Fibroblast of lung (primary cell): ENCODE results near the gene RETREG2. TPM values are rescaled to one million over a fixed set of nuclear protein-coding genes. Genes with fewer than 3 reads are reported as not detected.

ENCODE experiments used
- DNase-seq, 2 donors: peaks; one replicate each; pipeline versions ENCODE4 v3.0.0 to v3.0.0-alpha.2; 2010; ENCODE audit warnings: low read depth in 2 of 2
- H2AFZ ChIP-seq: 2 replicates; pipeline ENCODE4 v1.5.1; 2012; ENCODE audit warnings: low read length, control low read depth, inconsistent platforms
- H3K27ac ChIP-seq: 2 replicates; pipeline ENCODE4 v1.5.1; 2011; ENCODE audit warnings: low read length, control low read depth; ENCODE audit not compliant: insufficient read depth
- H3K27me3 ChIP-seq: 2 replicates; pipeline ENCODE4 v1.5.1; 2011; ENCODE audit warnings: mild to moderate bottlenecking, low read length; ENCODE audit not compliant: control insufficient read depth, insufficient read depth
- H3K36me3 ChIP-seq: 2 replicates; pipeline ENCODE4 v1.5.1; 2011; ENCODE audit warnings: low read length; ENCODE audit not compliant: control insufficient read depth, insufficient read depth
- H3K4me1 ChIP-seq: 2 replicates; pipeline ENCODE4 v1.5.1; 2011; ENCODE audit warnings: low read length; ENCODE audit not compliant: control insufficient read depth, insufficient read depth; ENCODE audit errors: extremely low read depth
- H3K4me2 ChIP-seq: 2 replicates; pipeline ENCODE4 v1.5.1; 2011; ENCODE audit warnings: low read length, control low read depth; ENCODE audit not compliant: insufficient read depth; ENCODE audit errors: extremely low read depth
- H3K4me3 ChIP-seq, 4 experiments: fragments of 200-600 bp in 1 of 4; sonication (generic) in 1 of 4; replicated peaks in 1 of 4; 2 replicates each; pipeline ENCODE4 v1.5.1; 2011 to 2016; ENCODE audit warnings: low read length in 4 of 4, low read depth in 3 of 4, mild to moderate bottlenecking in 3 of 4, control low read depth in 2 of 4, inconsistent platforms in 1 of 4, mixed read lengths in 1 of 4; ENCODE audit not compliant: insufficient read depth in 1 of 4; ENCODE audit errors: control extremely low read depth in 1 of 4
- H3K79me2 ChIP-seq: 2 replicates; pipeline ENCODE4 v1.5.1; 2012; ENCODE audit warnings: mild to moderate bottlenecking, low read length, inconsistent platforms; ENCODE audit not compliant: control insufficient read depth, insufficient read depth
- H3K9ac ChIP-seq: 2 replicates; pipeline ENCODE4 v1.5.1; 2011; ENCODE audit warnings: mild to moderate bottlenecking, low read length, control low read depth; ENCODE audit not compliant: insufficient read depth
- H3K9me3 ChIP-seq: 2 replicates; pipeline ENCODE4 v1.5.1; 2012; ENCODE audit warnings: low read depth, low read length; ENCODE audit not compliant: control insufficient read depth, insufficient read depth
- H4K20me1 ChIP-seq: 2 replicates; pipeline ENCODE4 v1.5.1; 2011; ENCODE audit warnings: low read length; ENCODE audit not compliant: control insufficient read depth, insufficient read depth; ENCODE audit errors: extremely low read depth
- CTCF ChIP-seq, 2 donors: IDR thresholded peaks in 1 of 2; conservative IDR thresholded peaks in 1 of 2; 1 replicate in 1 of 2; 2 replicates in 1 of 2; pipeline ENCODE4 v1.5.1; 2011 to 2012; ENCODE audit warnings: low read length in 2 of 2, control low read depth in 1 of 2, inconsistent platforms in 1 of 2, low read depth in 1 of 2, mild to moderate bottlenecking in 1 of 2
- EZH2 ChIP-seq: IDR thresholded peaks from 2 replicates; pipeline ENCODE4 v1.5.1; 2012; ENCODE audit warnings: low read length, control low read depth, mild to moderate bottlenecking; ENCODE audit errors: missing control alignments
- polyA plus RNA-seq, 2 donors: library from polyadenylated mRNA; depleted of rRNA in 1 of 2; stranded (reverse) in 1 of 2; unstranded in 1 of 2; fragments of >200 nt; gene quantifications; 2 replicates each; pipeline ENCODE4 v1.2.1, GENCODE V29; 2011 to 2012; ENCODE audit warnings: missing spikeins in 1 of 2
- total RNA-seq: library from RNA; depleted of rRNA; stranded (reverse); fragments of >200 nt; gene quantifications from 2 replicates; pipeline ENCODE4 v1.2.1, GENCODE V29; 2014

The RETREG2 gene
- total and polyA plus RNA-seq, 2 donors (not counting 1 experiment from before 2014, with no cell fraction given) = 64.6 to 88.7 TPM

DNA sequence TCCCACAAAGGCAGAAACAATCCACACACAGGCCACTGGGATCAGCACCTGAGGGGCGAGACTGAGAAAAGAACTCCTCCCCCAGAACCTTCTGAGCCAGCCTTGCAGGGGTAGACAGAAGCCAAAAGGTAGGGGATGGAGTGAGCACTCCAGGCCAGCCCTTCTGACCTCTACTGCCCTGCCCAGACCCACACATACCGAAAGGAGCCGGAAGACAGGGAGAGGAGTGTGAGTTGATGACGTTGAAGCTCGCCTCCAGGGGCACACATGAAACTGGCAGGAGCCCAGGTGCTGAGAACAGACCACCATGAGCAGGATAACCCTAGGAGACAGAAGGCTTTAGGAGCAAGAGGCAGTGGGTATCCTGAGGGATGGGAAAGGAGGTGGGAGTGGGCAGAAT lies 10.1 kb upstream of the RETREG2 start:
- TF ChIP-seq CTCF (conservative IDR thresholded peaks at IDR 0.05 in 1 of 2, IDR thresholded peaks at IDR 0.05 in 1 of 2; ENCODE audit: low read depth in 1 of 2, low read length in 2 of 2) = no peak
- H2AFZ ChIP-seq = no peak overlapping the region
- H3K4me1 ChIP-seq = peaks cover 3% of the 10 kb centered on the region
- no peaks in the 10 kb centered on the region for H3K27me3 ChIP-seq
- DNase-seq = no peak
- no peak overlapping the region for H3K9ac ChIP-seq
- no peak overlapping the region for H3K4me3 ChIP-seq
- no peaks in the 10 kb centered on the region for H3K79me2 ChIP-seq
- H3K4me2 ChIP-seq = no peak overlapping the region
- H3K27ac ChIP-seq = no peak overlapping the region
- H3K36me3 ChIP-seq = peaks cover 6% of the 10 kb centered on the region
- H3K9me3 ChIP-seq = no peaks in the 10 kb centered on the region
- no peaks in the 10 kb centered on the region for H4K20me1 ChIP-seq

- DNase-seq = no peak
- H3K27ac ChIP-seq = no peak overlapping the region
Observed at GRCh38 chr2:219168526-219168925, 9.5 kb upstream of the RETREG2 start.

GRCh38 chr2:219168932-219169331 lies 9.1 kb upstream of the RETREG2 start:
- H3K4me1 ChIP-seq = peaks cover 3% of the 10 kb centered on the region
- no peak overlapping the region for H3K9ac ChIP-seq
- H3K27me3 ChIP-seq = no peaks in the 10 kb centered on the region
- no peaks in the 10 kb centered on the region for H4K20me1 ChIP-seq
- TF ChIP-seq CTCF (conservative IDR thresholded peaks at IDR 0.05 in 1 of 2, IDR thresholded peaks at IDR 0.05 in 1 of 2; ENCODE audit: low read depth in 1 of 2, low read length in 2 of 2) (no peak), EZH2 (no peak)
- no peak overlapping the region for H3K4me3 ChIP-seq
- H2AFZ ChIP-seq = no peak overlapping the region
- no peak overlapping the region for H3K4me2 ChIP-seq
- H3K9me3 ChIP-seq = no peaks in the 10 kb centered on the region
- H3K36me3 ChIP-seq = peaks cover 10% of the 10 kb centered on the region
- no peak overlapping the region for H3K27ac ChIP-seq
- no peaks in the 10 kb centered on the region for H3K79me2 ChIP-seq
- DNase-seq = no peak

More at GRCh38 chr2:219168526-219168925, 9.5 kb upstream of the RETREG2 start:
- Histone ChIP-seq H3K79me2 (no peaks in the 10 kb centered on the region), H2AFZ (no peak overlapping the region), H3K27me3 (no peaks in the 10 kb centered on the region), H3K9ac (no peak overlapping the region), H3K4me2 (no peak overlapping the region), H3K36me3 (peaks cover 10% of the 10 kb centered on the region), H4K20me1 (no peaks in the 10 kb centered on the region), H3K4me3 (no peak overlapping the region), H3K4me1 (peaks cover 3% of the 10 kb centered on the region), H3K9me3 (no peaks in the 10 kb centered on the region)
- no peak for TF ChIP-seq EZH2
- no peak for TF ChIP-seq CTCF (conservative IDR thresholded peaks at IDR 0.05 in 1 of 2, IDR thresholded peaks at IDR 0.05 in 1 of 2; ENCODE audit: low read depth in 1 of 2, low read length in 2 of 2)
